ENCODE data around the gene CWC22.
A peak's percentile ranks its signal among the peaks of the same experiment; 100 is the strongest.

CWC22 gene

DNA sequence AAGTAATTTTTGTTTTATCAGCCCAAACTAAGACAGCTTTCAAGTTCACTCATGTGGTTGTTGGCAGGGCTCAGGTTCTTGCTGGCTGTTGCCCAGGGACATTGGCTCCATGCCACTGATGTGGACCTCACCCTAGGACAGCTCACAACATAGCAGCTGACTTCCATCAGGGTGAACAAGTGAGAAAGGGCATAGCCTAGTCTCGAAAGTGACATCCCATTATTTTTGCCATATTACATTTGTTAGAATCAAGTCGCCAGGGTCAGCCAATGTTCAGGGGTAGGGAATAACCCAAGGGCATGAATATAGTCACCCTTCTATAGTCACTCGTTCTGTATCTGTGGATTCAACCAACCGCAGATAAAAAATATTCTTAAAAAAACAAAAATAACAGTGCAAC is 10.7 kb upstream of the CWC22 start:
- Histone ChIP-seq H2BK12ac (ENCODE audit: low read length) (no peak overlapping the region), H2BK15ac (ENCODE audit: low read length) (no peak overlapping the region), H3K4me3 (ENCODE audit: low read length in 2 of 2) (no peak overlapping the region), H3K36me3 (replicated peaks in 1 of 2; ENCODE audit: control insufficient read depth in 2 of 2, insufficient read depth in 2 of 2, low read length in 2 of 2) (no peaks in the 10 kb centered on the region), H3K4ac (ENCODE audit: low read length) (no peak overlapping the region), H2AFZ (ENCODE audit: low read length) (no peak overlapping the region), H2BK5ac (ENCODE audit: low read length) (no peak overlapping the region), H2AK5ac (ENCODE audit: low read depth, low read length) (no peak overlapping the region), H3K4me1 (ENCODE audit: control insufficient read depth in 2 of 2, insufficient read depth in 1 of 2, low read depth in 1 of 2, low read length in 2 of 2) (peaks cover 0 to 3% of the 10 kb centered on the region in 2 donors), H3K4me2 (ENCODE audit: insufficient read depth, low read length, poor library complexity, severe bottlenecking) (no peak overlapping the region), H2BK120ac (ENCODE audit: low read depth, low read length) (no peak overlapping the region), H4K8ac (ENCODE audit: low read depth, low read length) (no peak overlapping the region), H3K9me3 (replicated peaks in 1 of 2; ENCODE audit: control insufficient read depth in 2 of 2, insufficient read depth in 1 of 2, low read depth in 1 of 2, low read length in 2 of 2) (peaks cover 0 to 2% of the 10 kb centered on the region in 2 donors), H4K91ac (ENCODE audit: low read depth, low read length, poor library complexity) (no peak overlapping the region), H3K27me3 (ENCODE audit: control insufficient read depth in 3 of 3, insufficient read depth in 3 of 3, low read depth in 1 of 3, low read length in 3 of 3) (no peaks in the 10 kb centered on the region), H3K79me1 (ENCODE audit: low read depth, low read length) (no peaks in the 10 kb centered on the region), H3K18ac (ENCODE audit: low read length) (no peak overlapping the region), H3K9ac (ENCODE audit: low read depth, low read length, poor library complexity) (no peak overlapping the region), H3K23ac (ENCODE audit: low read depth, low read length, poor library complexity) (no peak overlapping the region), H3K14ac (ENCODE audit: low read length) (no peak overlapping the region), H3K27ac (replicated peaks; ENCODE audit: low read length) (no peak overlapping the region)
- no peak for DNase-seq (ENCODE audit: low spot score)
- no CpG with 5 or more reads among the region's 4 CpGs for WGBS, 2 donors (ENCODE audit: extremely low coverage in 2 of 2, insufficient read length in 2 of 2, insufficient replicate concordance in 1 of 2)

DNA sequence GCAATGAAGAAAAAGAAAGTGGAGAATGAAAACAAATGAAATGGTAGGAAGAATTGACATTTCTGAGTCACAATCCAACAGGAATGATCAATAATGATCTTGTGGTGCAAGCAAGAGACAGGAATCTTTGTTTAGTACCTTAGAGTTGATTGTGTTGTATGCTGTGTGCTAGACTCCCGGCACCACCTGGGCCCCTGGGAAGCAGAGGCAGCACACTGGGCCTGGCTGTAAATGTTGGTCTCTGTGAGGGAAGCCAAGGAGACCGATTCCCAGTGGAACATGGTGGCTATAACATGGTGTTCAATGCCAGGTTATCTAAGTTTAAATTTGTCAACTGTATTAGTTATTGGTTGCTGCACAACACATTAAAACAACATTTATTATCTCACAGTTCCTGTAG is 9.8 kb upstream of the CWC22 start:
- H3K23ac ChIP-seq (ENCODE audit: low read depth, low read length, poor library complexity) = no peak overlapping the region
- H2BK12ac ChIP-seq (ENCODE audit: low read length) = no peak overlapping the region
- H2BK120ac ChIP-seq (ENCODE audit: low read depth, low read length) = no peak overlapping the region
- peaks cover 0 to 3% of the 10 kb centered on the region in 2 donors for H3K4me1 ChIP-seq (ENCODE audit: control insufficient read depth in 2 of 2, insufficient read depth in 1 of 2, low read depth in 1 of 2, low read length in 2 of 2)
- H3K4me2 ChIP-seq (ENCODE audit: insufficient read depth, low read length, poor library complexity, severe bottlenecking) = no peak overlapping the region
- no peaks in the 10 kb centered on the region for H3K79me1 ChIP-seq (ENCODE audit: low read depth, low read length)
- H2AFZ ChIP-seq (ENCODE audit: low read length) = peak overlapping the region; percentile 1
- no CpG with 5 or more reads among the region's 2 CpGs for WGBS, 2 donors (ENCODE audit: extremely low coverage in 2 of 2, insufficient read length in 2 of 2, insufficient replicate concordance in 1 of 2)
- H3K36me3 ChIP-seq (replicated peaks in 1 of 2; ENCODE audit: control insufficient read depth in 2 of 2, insufficient read depth in 2 of 2, low read length in 2 of 2) = no peaks in the 10 kb centered on the region
- H3K14ac ChIP-seq (ENCODE audit: low read length) = no peak overlapping the region
- H3K4ac ChIP-seq (ENCODE audit: low read length) = no peak overlapping the region
- no peak overlapping the region for H4K8ac ChIP-seq (ENCODE audit: low read depth, low read length)
- peaks cover 0 to 2% of the 10 kb centered on the region in 2 donors for H3K9me3 ChIP-seq (replicated peaks in 1 of 2; ENCODE audit: control insufficient read depth in 2 of 2, insufficient read depth in 1 of 2, low read depth in 1 of 2, low read length in 2 of 2)
- H3K27me3 ChIP-seq (ENCODE audit: control insufficient read depth in 3 of 3, insufficient read depth in 3 of 3, low read depth in 1 of 3, low read length in 3 of 3) = no peaks in the 10 kb centered on the region
- no peak overlapping the region for H2BK5ac ChIP-seq (ENCODE audit: low read length)
- no peak overlapping the region for H3K27ac ChIP-seq (replicated peaks; ENCODE audit: low read length)
- H4K91ac ChIP-seq (ENCODE audit: low read depth, low read length, poor library complexity) = no peak overlapping the region
- no peak overlapping the region for H3K9ac ChIP-seq (ENCODE audit: low read depth, low read length, poor library complexity)
- no peak overlapping the region for H3K4me3 ChIP-seq (ENCODE audit: low read length in 2 of 2)
- H2BK15ac ChIP-seq (ENCODE audit: low read length) = no peak overlapping the region
- no peak overlapping the region for H2AK5ac ChIP-seq (ENCODE audit: low read depth, low read length)
- H3K18ac ChIP-seq (ENCODE audit: low read length) = no peak overlapping the region
- no peak for DNase-seq (ENCODE audit: low spot score)

DNA sequence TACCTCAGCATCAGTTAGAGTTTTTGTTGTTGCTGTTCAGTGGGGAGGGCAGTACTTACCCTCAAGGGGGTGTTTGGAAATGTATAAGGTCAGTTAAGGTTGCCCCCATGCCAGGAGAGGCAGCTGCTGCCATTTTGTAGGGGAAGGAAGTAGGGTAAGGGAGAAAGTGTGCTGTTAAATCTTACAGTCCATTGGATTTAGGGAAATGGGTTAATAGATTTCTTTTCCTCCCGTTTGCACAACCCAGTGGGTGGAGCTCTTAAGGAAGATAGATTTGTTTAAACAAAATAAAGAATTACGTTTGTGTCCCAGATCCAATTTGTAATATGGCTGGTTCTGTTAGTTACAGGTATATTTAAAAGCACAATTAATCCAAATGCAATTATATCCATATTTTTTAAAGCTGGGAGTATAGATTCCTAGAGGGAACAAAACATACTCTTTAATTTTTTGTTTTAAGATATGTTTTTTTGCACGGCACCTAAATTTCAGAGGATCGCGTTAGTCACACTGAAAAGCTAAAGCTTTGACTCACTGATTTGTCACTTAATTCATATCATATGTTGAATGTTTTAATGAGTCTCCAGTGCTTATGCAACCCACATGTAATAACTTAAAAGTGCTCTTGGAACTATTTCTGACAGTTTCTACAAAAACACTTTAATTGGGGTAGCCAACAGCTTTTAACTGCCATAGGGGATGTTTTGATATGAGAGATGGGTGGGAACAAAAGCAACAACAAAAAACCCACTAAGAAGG is 9.0 kb upstream of the CWC22 start:
- no peak overlapping the region for H2AK5ac ChIP-seq (ENCODE audit: low read depth, low read length)
- no CpG with 5 or more reads among the region's 5 CpGs for WGBS, 2 donors (ENCODE audit: extremely low coverage in 2 of 2, insufficient read length in 2 of 2, insufficient replicate concordance in 1 of 2)
- H3K27me3 ChIP-seq (ENCODE audit: control insufficient read depth in 3 of 3, insufficient read depth in 3 of 3, low read depth in 1 of 3, low read length in 3 of 3) = no peaks in the 10 kb centered on the region
- H3K27ac ChIP-seq (replicated peaks; ENCODE audit: low read length) = no peak overlapping the region
- no peak overlapping the region for H4K91ac ChIP-seq (ENCODE audit: low read depth, low read length, poor library complexity)
- no peak for DNase-seq (ENCODE audit: low spot score)
- H3K9ac ChIP-seq (ENCODE audit: low read depth, low read length, poor library complexity) = no peak overlapping the region
- no peak overlapping the region for H2BK15ac ChIP-seq (ENCODE audit: low read length)
- no peak overlapping the region for H2BK12ac ChIP-seq (ENCODE audit: low read length)
- no peak overlapping the region for H3K4me3 ChIP-seq (ENCODE audit: low read length in 2 of 2)
- no peaks in the 10 kb centered on the region for H3K36me3 ChIP-seq (replicated peaks in 1 of 2; ENCODE audit: control insufficient read depth in 2 of 2, insufficient read depth in 2 of 2, low read length in 2 of 2)
- H2BK5ac ChIP-seq (ENCODE audit: low read length) = no peak overlapping the region
- peaks cover 0 to 3% of the 10 kb centered on the region in 2 donors for H3K4me1 ChIP-seq (ENCODE audit: control insufficient read depth in 2 of 2, insufficient read depth in 1 of 2, low read depth in 1 of 2, low read length in 2 of 2)
- H4K8ac ChIP-seq (ENCODE audit: low read depth, low read length) = no peak overlapping the region
- H3K23ac ChIP-seq (ENCODE audit: low read depth, low read length, poor library complexity) = no peak overlapping the region
- H3K79me1 ChIP-seq (ENCODE audit: low read depth, low read length) = no peaks in the 10 kb centered on the region
- peak overlapping the region; percentile 58 for H2AFZ ChIP-seq (ENCODE audit: low read length)
- no peak overlapping the region for H3K4me2 ChIP-seq (ENCODE audit: insufficient read depth, low read length, poor library complexity, severe bottlenecking)
- H3K9me3 ChIP-seq (replicated peaks in 1 of 2; ENCODE audit: control insufficient read depth in 2 of 2, insufficient read depth in 1 of 2, low read depth in 1 of 2, low read length in 2 of 2) = peaks cover 0 to 2% of the 10 kb centered on the region in 2 donors
- no peak overlapping the region for H3K14ac ChIP-seq (ENCODE audit: low read length)
- no peak overlapping the region for H3K4ac ChIP-seq (ENCODE audit: low read length)
- H3K18ac ChIP-seq (ENCODE audit: low read length) = no peak overlapping the region
- H2BK120ac ChIP-seq (ENCODE audit: low read depth, low read length) = no peak overlapping the region

DNA sequence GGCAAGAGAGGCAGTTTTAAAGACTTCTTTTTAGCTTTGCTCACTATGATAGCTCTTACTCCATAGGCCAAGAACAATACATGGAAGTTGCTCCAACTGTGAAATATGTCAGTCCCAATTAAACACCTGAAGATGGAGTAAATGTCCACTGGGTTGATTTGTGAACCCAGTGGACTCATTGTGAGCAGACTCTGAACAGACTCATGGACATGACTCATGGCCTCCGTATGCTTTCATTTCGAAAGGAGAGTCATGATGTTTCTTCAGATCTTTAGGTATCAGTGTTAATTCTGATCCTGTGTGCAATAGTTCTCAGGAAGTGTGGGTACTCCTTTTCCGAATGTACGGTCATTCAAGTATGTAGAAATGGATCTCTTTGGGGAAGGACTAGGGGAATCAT is 5.4 kb upstream of the CWC22 start:
- Histone ChIP-seq H4K91ac (ENCODE audit: low read depth, low read length, poor library complexity) (no peak overlapping the region), H3K9me3 (replicated peaks in 1 of 2; ENCODE audit: control insufficient read depth in 2 of 2, insufficient read depth in 1 of 2, low read depth in 1 of 2, low read length in 2 of 2) (no peaks in the 10 kb centered on the region), H3K18ac (ENCODE audit: low read length) (no peak overlapping the region), H2AFZ (ENCODE audit: low read length) (no peak overlapping the region), H3K27ac (replicated peaks; ENCODE audit: low read length) (no peak overlapping the region), H3K14ac (ENCODE audit: low read length) (no peak overlapping the region), H2BK5ac (ENCODE audit: low read length) (no peak overlapping the region), H2BK120ac (ENCODE audit: low read depth, low read length) (no peak overlapping the region), H3K4me1 (ENCODE audit: control insufficient read depth in 2 of 2, insufficient read depth in 1 of 2, low read depth in 1 of 2, low read length in 2 of 2) (peaks cover under 1 to 3% of the 10 kb centered on the region in 2 donors), H3K4ac (ENCODE audit: low read length) (no peak overlapping the region), H3K4me3 (ENCODE audit: low read length in 2 of 2) (no peak overlapping the region), H3K36me3 (replicated peaks in 1 of 2; ENCODE audit: control insufficient read depth in 2 of 2, insufficient read depth in 2 of 2, low read length in 2 of 2) (no peaks in the 10 kb centered on the region), H2BK15ac (ENCODE audit: low read length) (no peak overlapping the region), H3K27me3 (ENCODE audit: control insufficient read depth in 3 of 3, insufficient read depth in 3 of 3, low read depth in 1 of 3, low read length in 3 of 3) (peaks cover 0 to 9% (median 0%) of the 10 kb centered on the region in 3 experiments), H4K8ac (ENCODE audit: low read depth, low read length) (no peak overlapping the region), H3K79me1 (ENCODE audit: low read depth, low read length) (no peaks in the 10 kb centered on the region), H3K4me2 (ENCODE audit: insufficient read depth, low read length, poor library complexity, severe bottlenecking) (no peak overlapping the region), H2AK5ac (ENCODE audit: low read depth, low read length) (no peak overlapping the region), H3K23ac (ENCODE audit: low read depth, low read length, poor library complexity) (no peak overlapping the region), H3K9ac (ENCODE audit: low read depth, low read length, poor library complexity) (no peak overlapping the region), H2BK12ac (ENCODE audit: low read length) (no peak overlapping the region)
- no peak for DNase-seq (ENCODE audit: low spot score)
- no CpG with 5 or more reads among the region's 4 CpGs for WGBS, 2 donors (ENCODE audit: extremely low coverage in 2 of 2, insufficient read length in 2 of 2, insufficient replicate concordance in 1 of 2)

All from neuronal stem cell (in vitro differentiated cells).